Spinal cord (tissue), 10 donors: ENCODE data around the gene MCC. TPM values are rescaled to one million over a fixed set of nuclear protein-coding genes. Genes with fewer than 3 reads are reported as not detected.

ENCODE experiments used
- DNase-seq, 6 donors: peaks; one replicate each; pipeline versions ENCODE4 v3.0.0 to v3.0.0-alpha.2; 2013 to 2015; ENCODE audit warnings: low spot score in 6 of 6, low read depth in 4 of 6
- H3K27ac ChIP-seq: one replicate; pipeline ENCODE4 v1.5.1; 2013; ENCODE audit warnings: low read depth, low read length, control low read depth
- H3K27me3 ChIP-seq: one replicate; pipeline ENCODE4 v1.6.1; 2013; ENCODE audit warnings: low read length; ENCODE audit not compliant: control insufficient read depth, insufficient read depth
- H3K36me3 ChIP-seq: one replicate; pipeline ENCODE4 v1.6.1; 2013; ENCODE audit warnings: low read length; ENCODE audit not compliant: control insufficient read depth, insufficient read depth
- H3K4me1 ChIP-seq: one replicate; pipeline ENCODE4 v1.6.1; 2013; ENCODE audit warnings: low read length; ENCODE audit not compliant: control insufficient read depth, insufficient read depth
- H3K4me3 ChIP-seq: one replicate; pipeline ENCODE4 v1.5.1; 2013; ENCODE audit warnings: low read depth, low read length, control low read depth
- H3K9me3 ChIP-seq: one replicate; pipeline ENCODE4 v1.6.1; 2013; ENCODE audit warnings: low read length; ENCODE audit not compliant: control insufficient read depth, insufficient read depth
- WGBS: methylation state at CpG from one replicate; pipeline ENCODE4 v1.1.5; 2013; ENCODE audit warnings: missing lambda C conversion rate; ENCODE audit not compliant: insufficient coverage; 5-methylcytosine and 5-hydroxymethylcytosine counted together
- polyA plus RNA-seq, 2 donors: library from polyadenylated mRNA; unstranded; fragments of 120-200 nt; gene quantifications; one replicate each; pipeline ENCODE4 v1.2.1, GENCODE V29; 2013; ENCODE audit not compliant: insufficient read length in 2 of 2
- total RNA-seq, 2 donors: library from RNA; depleted of rRNA in 1 of 2; stranded (reverse); fragments of 120-200 nt in 1 of 2; fragments of >200 nt in 1 of 2; gene quantifications; one replicate each; pipeline versions ENCODE4 v1.2.3 to v1.2.4, GENCODE V29; 2013 to 2014
- donor health status: healthy.

MCC gene
- total and polyA plus RNA-seq, 4 donors = 19.2 to 31.7 (median 26.6) TPM

- no peak for DNase-seq
- Histone ChIP-seq H3K27me3 (no peaks in the 10 kb centered on the region), H3K4me1 (peaks cover 33% of the 10 kb centered on the region), H3K36me3 (peaks cover 11% of the 10 kb centered on the region), H3K27ac (no peak overlapping the region), H3K9me3 (no peaks in the 10 kb centered on the region), H3K4me3 (no peak overlapping the region)
- 96% methylated on average over 7 of the region's 11 CpGs for WGBS
Observed at GRCh38 chr5:113044776-113045465, 443.3 kb downstream of the MCC start.

- no peak overlapping the region for H3K4me3 ChIP-seq
- no peaks in the 10 kb centered on the region for H3K27me3 ChIP-seq
- 46% methylated on average over 16 of the region's 16 CpGs for WGBS
- peak in 2 of 6 donors; percentile 45 to 61 for DNase-seq
- H3K36me3 ChIP-seq = peaks cover 3% of the 10 kb centered on the region
- peaks cover 37% of the 10 kb centered on the region for H3K4me1 ChIP-seq
- H3K27ac ChIP-seq = peak overlapping the region; percentile 17
- H3K9me3 ChIP-seq = no peaks in the 10 kb centered on the region
Observed at GRCh38 chr5:113043491-113043931, 444.7 kb downstream of the MCC start.

- Histone ChIP-seq H3K27me3 (no peaks in the 10 kb centered on the region), H3K4me1 (peaks cover 36% of the 10 kb centered on the region), H3K9me3 (no peaks in the 10 kb centered on the region), H3K4me3 (no peak overlapping the region), H3K27ac (no peak overlapping the region), H3K36me3 (peaks cover 3% of the 10 kb centered on the region)
- no peak for DNase-seq
- 92% methylated on average over 2 of the region's 4 CpGs for WGBS
Observed at GRCh38 chr5:113042491-113043243, 445.6 kb downstream of the MCC start.

- WGBS = 37% methylated on average over 3 of the region's 6 CpGs
- Histone ChIP-seq H3K36me3 (peaks cover 6% of the 10 kb centered on the region), H3K4me3 (no peak overlapping the region), H3K4me1 (peaks cover 27% of the 10 kb centered on the region), H3K27ac (no peak overlapping the region), H3K9me3 (no peaks in the 10 kb centered on the region), H3K27me3 (no peaks in the 10 kb centered on the region)
- DNase-seq = peak in 3 of 6 donors; percentile 36 to 91 (median 64)
Observed at GRCh38 chr5:113040672-113041260, 447.5 kb downstream of the MCC start.

- no peak overlapping the region for H3K4me3 ChIP-seq
Observed at GRCh38 chr5:113039934-113040285, 448.3 kb downstream of the MCC start.

GRCh38 chr5:113039229-113039933 lies 448.9 kb downstream of the MCC start:
- peak in 1 of 6 donors; percentile 15 for DNase-seq
- Histone ChIP-seq H3K27ac (no peak overlapping the region), H3K4me3 (no peak overlapping the region), H3K36me3 (peaks cover 6% of the 10 kb centered on the region), H3K9me3 (no peaks in the 10 kb centered on the region), H3K4me1 (peaks cover 20% of the 10 kb centered on the region), H3K27me3 (no peaks in the 10 kb centered on the region)
- 64% methylated on average over 9 of the region's 14 CpGs for WGBS

More at GRCh38 chr5:113039934-113040285, 448.3 kb downstream of the MCC start:
- no peaks in the 10 kb centered on the region for H3K9me3 ChIP-seq
- DNase-seq = peak in 2 of 6 donors; percentile 65 to 76
- H3K27me3 ChIP-seq = no peaks in the 10 kb centered on the region
- no peak overlapping the region for H3K27ac ChIP-seq
- peaks cover 6% of the 10 kb centered on the region for H3K36me3 ChIP-seq
- 86% methylated on average over 2 of the region's 4 CpGs for WGBS
- peaks cover 24% of the 10 kb centered on the region for H3K4me1 ChIP-seq

GRCh38 chr5:113038714-113039113 lies 449.5 kb downstream of the MCC start:
- H3K9me3 ChIP-seq = no peaks in the 10 kb centered on the region
- H3K27me3 ChIP-seq = no peaks in the 10 kb centered on the region
- H3K27ac ChIP-seq = no peak overlapping the region
- peaks cover 6% of the 10 kb centered on the region for H3K36me3 ChIP-seq
- 41% methylated on average over 6 of the region's 9 CpGs for WGBS
- no peak overlapping the region for H3K4me3 ChIP-seq
- no peak for DNase-seq
- H3K4me1 ChIP-seq = peaks cover 18% of the 10 kb centered on the region

- H3K4me1 ChIP-seq = peaks cover 13% of the 10 kb centered on the region
- WGBS = 94% methylated on average over 1 of the region's 1 CpG
- H3K9me3 ChIP-seq = no peaks in the 10 kb centered on the region
- no peaks in the 10 kb centered on the region for H3K27me3 ChIP-seq
- H3K4me3 ChIP-seq = no peak overlapping the region
- peaks cover 6% of the 10 kb centered on the region for H3K36me3 ChIP-seq
- DNase-seq = no peak
- no peak overlapping the region for H3K27ac ChIP-seq
Observed at GRCh38 chr5:113038136-113038535, 450.1 kb downstream of the MCC start.

GRCh38 chr5:113036826-113037225 lies 451.4 kb downstream of the MCC start:
- WGBS = no CpG with 5 or more reads among the region's 1 CpG
- H3K4me3 ChIP-seq = no peak overlapping the region
- H3K27me3 ChIP-seq = no peaks in the 10 kb centered on the region
- DNase-seq = peak in 1 of 6 donors; percentile 49
- no peak overlapping the region for H3K27ac ChIP-seq
- no peaks in the 10 kb centered on the region for H3K9me3 ChIP-seq
- peaks cover 6% of the 10 kb centered on the region for H3K36me3 ChIP-seq
- peaks cover 12% of the 10 kb centered on the region for H3K4me1 ChIP-seq
